COLO668 (cell line): Measurements from ENCODE around the gene TECPR2.

Experiments used
- DNase-seq: peaks from one replicate; lab custom pipeline; 2025; ENCODE audit not compliant: unreplicated experiment; lab: John Stamatoyannopoulos, UW

The TECPR2 gene

GRCh38 chr14:102371361-102371760, 8.6 kb downstream of the TECPR2 start:
- no peak for DNase-seq

GRCh38 chr14:102373110-102373509, 10.4 kb downstream of the TECPR2 start:
- no peak for DNase-seq

- DNase-seq = no peak
Measured at GRCh38 chr14:102374264-102374663, 11.5 kb downstream of the TECPR2 start.

GRCh38 chr14:102375119-102375518, 12.4 kb downstream of the TECPR2 start:
- DNase-seq = no peak

- no peak for DNase-seq
Measured at GRCh38 chr14:102377696-102378095, 15.0 kb downstream of the TECPR2 start.

GRCh38 chr14:102378830-102379229, 16.1 kb downstream of the TECPR2 start:
- DNase-seq = no peak

- no peak for DNase-seq
Measured at GRCh38 chr14:102387086-102387485, 24.3 kb downstream of the TECPR2 start.

- no peak for DNase-seq
Measured at GRCh38 chr14:102389246-102389645, 26.5 kb downstream of the TECPR2 start.

GRCh38 chr14:102390064-102390855, 27.5 kb downstream of the TECPR2 start:
- no peak for DNase-seq

GRCh38 chr14:102392506-102392905, 29.8 kb downstream of the TECPR2 start:
- DNase-seq = no peak

GRCh38 chr14:102394717-102395375, 32.1 kb downstream of the TECPR2 start:
- no peak for DNase-seq

GRCh38 chr14:102396521-102396920, 33.8 kb downstream of the TECPR2 start:
- no peak for DNase-seq

GRCh38 chr14:102403028-102403427, 40.3 kb downstream of the TECPR2 start:
- DNase-seq = no peak

GRCh38 chr14:102407258-102407657, 44.5 kb downstream of the TECPR2 start:
- no peak for DNase-seq

GRCh38 chr14:102408724-102409123, 46.0 kb downstream of the TECPR2 start:
- no peak for DNase-seq

- DNase-seq = no peak
Measured at GRCh38 chr14:102415671-102416070, 52.9 kb downstream of the TECPR2 start.

GRCh38 chr14:102417001-102417431, 54.3 kb downstream of the TECPR2 start:
- DNase-seq = no peak

GRCh38 chr14:102417646-102418045, 54.9 kb downstream of the TECPR2 start:
- DNase-seq = no peak

GRCh38 chr14:102418169-102418852, 55.6 kb downstream of the TECPR2 start:
- no peak for DNase-seq

- no peak for DNase-seq
Measured at GRCh38 chr14:102418853-102419240, 56.1 kb downstream of the TECPR2 start.

GRCh38 chr14:102419276-102419675, 56.5 kb downstream of the TECPR2 start:
- DNase-seq = no peak

GRCh38 chr14:102419716-102420115, 57.0 kb downstream of the TECPR2 start:
- no peak for DNase-seq
